Panc1 (cell line): ENCODE measurements around the gene PTPRK.

Experiments
- CTCF ChIP-seq: fragments of 450-650 bp; IDR thresholded peaks from 2 replicates; pipeline ENCODE4 v1.5.1; 2017; ENCODE audit warnings: mild to moderate bottlenecking
- REST ChIP-seq, 2 experiments: IDR thresholded peaks; 2 replicates each; pipeline ENCODE4 v1.6.1; 2011 to 2012; ENCODE audit warnings: low read depth in 2 of 2, control low read depth in 1 of 2, low read length in 1 of 2, mild to moderate bottlenecking in 1 of 2, moderate library complexity in 1 of 2; ENCODE audit not compliant: insufficient read depth in 1 of 2
- TCF7L2 ChIP-seq: IDR thresholded peaks from 2 replicates; pipeline ENCODE4 v1.6.1; 2011; ENCODE audit warnings: mild to moderate bottlenecking, low read depth, low read length, inconsistent platforms

- peak; percentile 74 for TF ChIP-seq CTCF
- TF ChIP-seq REST (IDR thresholded peaks at IDR 0.05; ENCODE audit: insufficient read depth in 1 of 2, low read depth in 2 of 2, low read length in 1 of 2), result no peak
- TF ChIP-seq TCF7L2, result no peak
These were observed 33.3 kb downstream of the PTPRK start for GRCh38 chr6:128487055-128487454.
